Ectodermal cell (in vitro differentiated cells): ENCODE data around the gene LANCL1.

Experiments used
- H3K27ac ChIP-seq: 2 replicates; pipeline ENCODE4 v1.7.0; 2013; ENCODE audit warnings: mild to moderate bottlenecking, low read depth, low read length; ENCODE audit not compliant: insufficient read depth, poor library complexity, severe bottlenecking
- H3K27me3 ChIP-seq: 2 replicates; pipeline ENCODE4 v1.7.0; 2013; ENCODE audit warnings: mild to moderate bottlenecking, low read length; ENCODE audit not compliant: insufficient read depth, control insufficient read depth, poor library complexity, severe bottlenecking
- H3K36me3 ChIP-seq: one replicate; pipeline ENCODE4 v1.7.0; 2013; ENCODE audit warnings: low read length; ENCODE audit not compliant: control insufficient read depth, insufficient read depth
- H3K4me1 ChIP-seq: one replicate; pipeline ENCODE4 v1.7.0; 2013; ENCODE audit warnings: low read length; ENCODE audit not compliant: control insufficient read depth, insufficient read depth
- H3K4me3 ChIP-seq: 2 replicates; pipeline ENCODE4 v1.7.0; 2013; ENCODE audit warnings: low read depth, low read length, control low read depth; ENCODE audit not compliant: insufficient read depth
- H3K9me3 ChIP-seq: 2 replicates; pipeline ENCODE4 v1.7.0; 2013; ENCODE audit warnings: mild to moderate bottlenecking, low read length, moderate library complexity; ENCODE audit not compliant: control insufficient read depth
- WGBS, 2 experiments: methylation state at CpG; one replicate each; pipeline ENCODE4 v1.1.7; 2013; ENCODE audit warnings: missing lambda C conversion rate in 2 of 2; 5-methylcytosine and 5-hydroxymethylcytosine counted together

The LANCL1 gene

GRCh38 chr2:210493528-210493927 lies 17.0 kb upstream of the LANCL1 start:
- Histone ChIP-seq H3K4me1 (no peaks in the 10 kb centered on the region), H3K4me3 (no peak overlapping the region), H3K27me3 (no peaks in the 10 kb centered on the region), H3K27ac (no peak overlapping the region), H3K9me3 (no peaks in the 10 kb centered on the region), H3K36me3 (no peaks in the 10 kb centered on the region)
- WGBS, 2 experiments: 81 to 88% methylated on average over 2 to 3 of the region's 3 CpGs

- Histone ChIP-seq H3K27ac (no peak overlapping the region), H3K9me3 (no peaks in the 10 kb centered on the region), H3K4me1 (no peaks in the 10 kb centered on the region), H3K4me3 (no peak overlapping the region), H3K27me3 (no peaks in the 10 kb centered on the region), H3K36me3 (no peaks in the 10 kb centered on the region)
- 55 to 60% methylated on average over 2 of the region's 2 CpGs for WGBS, 2 experiments
Observed at GRCh38 chr2:210481601-210482175, 5.1 kb upstream of the LANCL1 start.

- Histone ChIP-seq H3K9me3 (no peaks in the 10 kb centered on the region), H3K27me3 (no peaks in the 10 kb centered on the region)
- WGBS, 2 experiments: 96 to 98% methylated on average over 2 of the region's 2 CpGs
Observed at GRCh38 chr2:210480764-210481163, 4.2 kb upstream of the LANCL1 start.

GRCh38 chr2:210480079-210480478 lies 3.5 kb upstream of the LANCL1 start:
- 83 to 90% methylated on average over 3 of the region's 3 CpGs for WGBS, 2 experiments
- H3K4me3 ChIP-seq: no peak overlapping the region

More at GRCh38 chr2:210480764-210481163, 4.2 kb upstream of the LANCL1 start:
- Histone ChIP-seq H3K36me3 (no peaks in the 10 kb centered on the region), H3K27ac (no peak overlapping the region), H3K4me3 (no peak overlapping the region), H3K4me1 (no peaks in the 10 kb centered on the region)

GRCh38 chr2:210478661-210479060 lies 2.1 kb upstream of the LANCL1 start:
- no CpG with 5 or more reads among the region's 2 CpGs for WGBS, 2 experiments
- H3K27ac ChIP-seq: no peak overlapping the region
- no peaks in the 10 kb centered on the region for H3K27me3 ChIP-seq
- H3K9me3 ChIP-seq: no peaks in the 10 kb centered on the region
- H3K4me3 ChIP-seq: no peak overlapping the region
- H3K4me1 ChIP-seq: no peaks in the 10 kb centered on the region
- peaks cover 2% of the 10 kb centered on the region for H3K36me3 ChIP-seq

More at GRCh38 chr2:210480079-210480478, 3.5 kb upstream of the LANCL1 start:
- no peaks in the 10 kb centered on the region for H3K9me3 ChIP-seq
- H3K27me3 ChIP-seq: no peaks in the 10 kb centered on the region
- H3K36me3 ChIP-seq: no peaks in the 10 kb centered on the region
- no peaks in the 10 kb centered on the region for H3K4me1 ChIP-seq
- no peak overlapping the region for H3K27ac ChIP-seq

GRCh38 chr2:210477496-210477895 lies 937 bp upstream of the LANCL1 start:
- H3K4me1 ChIP-seq: no peaks in the 10 kb centered on the region
- peak overlapping the region; percentile 72 for H3K4me3 ChIP-seq
- WGBS, 2 experiments: 56 to 58% methylated on average over 2 of the region's 3 CpGs
- H3K9me3 ChIP-seq: no peaks in the 10 kb centered on the region
- H3K27ac ChIP-seq: no peak overlapping the region
- peaks cover 3% of the 10 kb centered on the region for H3K36me3 ChIP-seq
- H3K27me3 ChIP-seq: no peaks in the 10 kb centered on the region

GRCh38 chr2:210475706-210476105 lies 853 bp downstream of the LANCL1 start:
- Histone ChIP-seq H3K27ac (no peak overlapping the region), H3K9me3 (no peaks in the 10 kb centered on the region), H3K4me1 (no peaks in the 10 kb centered on the region), H3K27me3 (no peaks in the 10 kb centered on the region), H3K4me3 (peak overlapping the region; percentile 72), H3K36me3 (peaks cover 10% of the 10 kb centered on the region)
- WGBS, 2 experiments: 42 to 47% methylated on average over 6 of the region's 6 CpGs

GRCh38 chr2:210474776-210475175 lies 1.8 kb downstream of the LANCL1 start:
- H3K4me1 ChIP-seq: no peaks in the 10 kb centered on the region
- no peaks in the 10 kb centered on the region for H3K9me3 ChIP-seq
- H3K4me3 ChIP-seq: no peak overlapping the region
- 100% methylated on average over 1 of the region's 1 CpG for WGBS, 2 experiments
- peaks cover 10% of the 10 kb centered on the region for H3K36me3 ChIP-seq
- H3K27ac ChIP-seq: no peak overlapping the region
- H3K27me3 ChIP-seq: no peaks in the 10 kb centered on the region

GRCh38 chr2:210461401-210461800 lies 15.2 kb downstream of the LANCL1 start:
- WGBS, 2 experiments: 97 to 100% methylated on average over 2 of the region's 2 CpGs
- H3K27ac ChIP-seq: no peak overlapping the region
- no peaks in the 10 kb centered on the region for H3K4me1 ChIP-seq
- H3K9me3 ChIP-seq: no peaks in the 10 kb centered on the region
- H3K36me3 ChIP-seq: peaks cover 10% of the 10 kb centered on the region
- H3K4me3 ChIP-seq: no peak overlapping the region
- H3K27me3 ChIP-seq: no peaks in the 10 kb centered on the region

- no peaks in the 10 kb centered on the region for H3K27me3 ChIP-seq
- H3K36me3 ChIP-seq: peaks cover 12% of the 10 kb centered on the region
- no peaks in the 10 kb centered on the region for H3K9me3 ChIP-seq
- H3K27ac ChIP-seq: no peak overlapping the region
- 92 to 96% methylated on average over 2 of the region's 3 CpGs for WGBS, 2 experiments
- H3K4me3 ChIP-seq: no peak overlapping the region
- no peaks in the 10 kb centered on the region for H3K4me1 ChIP-seq
Observed at GRCh38 chr2:210460322-210461227, 16.0 kb downstream of the LANCL1 start.
